GM21526 (cell line): ENCODE results near the gene ZFAND3.

Experiments
- ATAC-seq: cut with Tn5 transposase; IDR thresholded peaks from one replicate; pipeline ENCODE4 v1.9.1; 2021; ENCODE audit warnings: moderate library complexity; ENCODE audit not compliant: unreplicated experiment, low FRiP score

ZFAND3 gene

DNA sequence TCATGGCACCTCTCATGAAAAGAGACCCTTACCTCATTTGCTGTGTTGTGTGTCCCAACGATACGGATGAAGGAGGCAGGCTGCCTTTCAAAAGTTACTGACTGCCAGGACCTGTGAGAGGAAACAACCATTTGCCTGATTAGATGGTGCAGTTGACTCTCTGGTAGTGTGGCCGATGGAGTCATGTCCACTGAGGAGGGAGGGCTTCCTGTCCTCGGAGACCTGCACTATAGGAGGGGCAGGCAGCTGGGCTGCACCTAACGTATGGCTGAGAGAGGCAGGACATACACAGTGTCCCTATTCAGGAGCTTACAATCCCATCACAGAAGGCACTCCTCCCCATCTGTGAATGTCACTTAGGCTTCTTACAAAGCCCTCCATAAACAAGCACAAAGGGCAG lies 373.0 kb downstream of the ZFAND3 start:
- no peak for ATAC-seq

DNA sequence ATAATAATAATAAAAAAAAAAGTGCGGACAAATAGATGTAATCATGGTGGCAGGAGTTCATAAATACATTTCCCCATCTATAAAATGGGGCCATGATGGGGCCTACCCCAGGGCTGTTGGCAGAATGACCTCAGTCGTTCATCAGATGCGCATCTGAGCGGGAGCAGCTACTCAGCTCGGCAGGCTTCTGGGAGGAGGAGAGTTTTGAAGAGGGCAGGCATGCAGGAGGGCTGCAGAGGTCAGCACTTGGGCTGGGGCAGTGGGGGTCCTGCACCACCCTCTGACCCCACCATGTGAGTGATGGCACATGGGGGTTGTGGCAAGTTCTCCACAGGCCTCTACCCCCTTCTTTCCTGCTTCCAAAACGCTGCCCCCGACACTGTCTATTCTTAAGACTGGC lies 373.5 kb downstream of the ZFAND3 start:
- no peak for ATAC-seq

DNA sequence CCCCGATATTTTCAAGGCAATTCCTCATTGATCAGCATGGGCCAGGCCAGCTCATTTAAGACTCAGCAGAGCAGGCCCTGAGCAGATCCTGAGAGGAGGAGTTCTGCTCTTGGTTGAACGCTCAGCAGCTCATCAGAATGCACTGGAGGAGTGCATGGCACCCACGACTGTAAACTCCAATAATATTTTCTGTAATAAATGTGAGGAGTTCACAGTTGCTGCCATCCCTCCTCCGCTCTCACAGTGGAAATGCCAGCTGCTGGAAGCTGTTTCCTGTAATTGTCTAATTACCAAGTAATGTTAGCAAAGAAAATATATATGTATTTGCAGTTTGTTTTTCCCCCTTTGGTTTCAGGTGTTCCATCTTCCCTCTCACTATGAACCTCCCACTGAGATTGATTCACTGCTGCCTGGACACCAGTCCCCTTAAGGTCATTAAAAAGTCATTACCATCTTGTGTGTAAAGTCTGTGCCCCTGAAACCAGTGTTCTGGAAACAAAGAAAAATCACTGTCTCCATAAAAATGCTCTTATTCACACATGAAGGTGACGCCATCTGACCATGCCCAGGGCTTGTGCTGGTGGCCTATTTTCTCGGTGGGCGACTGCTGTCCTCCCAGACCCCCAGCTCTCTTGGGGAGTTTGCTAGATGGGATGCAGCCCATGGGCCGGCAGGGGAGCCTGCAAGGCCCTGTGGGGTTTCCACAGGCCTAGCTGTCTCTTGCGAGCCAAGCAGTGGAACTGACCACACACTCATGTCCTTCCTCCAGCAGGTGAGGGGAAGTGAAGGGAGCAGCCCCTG lies 374.2 kb downstream of the ZFAND3 start:
- ATAC-seq = no peak

DNA sequence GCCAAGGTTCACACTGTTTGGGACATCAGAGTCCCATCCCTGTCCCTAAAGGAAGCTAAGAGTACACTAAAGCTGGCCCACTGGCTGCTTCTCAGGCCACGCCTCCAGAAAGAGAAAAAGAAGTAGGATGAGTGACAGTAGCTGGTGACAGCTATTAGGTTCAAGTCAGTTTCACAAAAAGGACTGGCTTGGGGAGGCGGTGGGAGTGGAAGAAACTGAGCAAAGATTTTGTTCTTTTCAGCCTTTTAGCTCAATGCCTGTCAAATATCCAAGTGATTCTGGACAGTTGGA lies 374.7 kb downstream of the ZFAND3 start:
- ATAC-seq = no peak

DNA sequence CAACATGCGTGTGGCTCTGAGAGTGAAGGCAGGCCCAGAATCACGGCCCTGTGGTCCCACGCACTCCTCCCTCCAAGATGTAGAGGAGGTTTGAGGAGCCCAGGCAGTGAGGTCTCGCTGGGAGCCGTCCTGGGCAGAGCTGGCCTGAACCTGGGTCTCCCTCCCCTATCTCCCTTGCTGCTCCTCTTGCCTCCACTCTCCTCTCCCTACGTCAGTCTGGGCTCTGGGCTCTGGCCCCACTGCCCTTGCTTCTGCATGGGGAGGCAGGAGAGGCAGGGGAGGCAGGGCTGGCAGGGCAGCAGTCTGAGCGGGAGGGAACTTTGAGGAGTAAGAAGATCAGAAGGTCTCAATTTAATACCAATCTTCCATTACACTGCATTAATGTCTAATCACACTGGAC lies 375.1 kb downstream of the ZFAND3 start:
- ATAC-seq = no peak

DNA sequence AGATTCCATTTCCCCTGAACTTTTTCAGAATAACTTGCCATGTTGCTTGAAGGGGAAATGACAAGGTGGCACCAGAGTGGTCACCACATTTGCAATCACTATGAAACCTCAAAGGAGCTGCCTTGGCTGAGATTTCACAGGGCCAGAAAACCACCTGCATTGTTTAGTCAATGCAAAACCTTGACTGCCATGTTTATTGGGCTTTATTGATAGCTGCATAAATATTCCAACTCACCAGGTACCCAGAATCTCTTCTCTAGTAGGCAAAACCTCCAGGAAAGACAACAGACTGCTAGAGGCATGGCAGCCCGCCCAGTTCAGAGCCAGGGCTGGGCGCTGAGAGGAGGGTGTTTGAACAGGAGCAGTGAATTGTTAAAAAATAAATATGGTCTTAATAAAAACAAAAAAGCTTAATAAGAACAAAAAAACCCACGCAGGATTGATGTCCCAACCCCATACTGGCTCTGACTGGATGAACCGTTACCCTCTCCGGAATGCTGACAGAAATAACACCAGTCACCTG lies 375.6 kb downstream of the ZFAND3 start:
- no peak for ATAC-seq

DNA sequence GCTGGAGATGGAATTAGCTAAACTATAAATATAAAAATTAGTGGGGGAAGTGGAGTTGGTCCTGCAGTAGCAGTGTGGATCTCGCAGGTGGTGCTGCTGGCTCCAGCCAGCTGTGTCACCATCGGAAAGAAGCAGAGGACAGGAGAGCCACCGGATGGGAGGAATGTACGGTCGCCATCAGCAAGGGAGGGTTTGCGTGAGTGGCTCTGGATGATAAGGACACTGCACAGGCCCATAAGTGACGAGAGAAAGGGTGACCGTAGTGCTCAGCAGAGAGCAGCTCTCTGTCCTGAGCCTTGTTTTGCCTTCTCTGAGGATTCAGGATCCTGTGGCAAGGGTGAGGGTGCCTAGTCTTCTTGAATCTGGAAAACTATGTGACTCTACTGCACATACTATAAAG lies 378.7 kb downstream of the ZFAND3 start:
- ATAC-seq = no peak
